HEK293 (cell line): ENCODE results near the gene ARAP3.

Experiments
- ATF2 ChIP-seq: fragments of 450-650 bp; formaldehyde crosslinking; IDR thresholded peaks from 2 replicates; pipeline ENCODE4 v1.5.1; 2016; ENCODE audit warnings: missing biosample characterization, missing genetic modification characterization, low read depth
- CTCF ChIP-seq: fragments of 450-650 bp; formaldehyde crosslinking; IDR thresholded peaks from 2 replicates; pipeline ENCODE4 v1.5.1; 2016; ENCODE audit warnings: missing biosample characterization, missing genetic modification characterization
- INSM2 ChIP-seq: fragments of 450-650 bp; formaldehyde crosslinking; IDR thresholded peaks from 2 replicates; pipeline ENCODE4 v1.5.1; 2016; ENCODE audit warnings: missing biosample characterization, missing genetic modification characterization
- SALL2 ChIP-seq: fragments of 450-650 bp; formaldehyde crosslinking; IDR thresholded peaks from 2 replicates; pipeline ENCODE4 v1.5.0; 2017; ENCODE audit warnings: missing biosample characterization, mild to moderate bottlenecking, missing genetic modification characterization, borderline replicate concordance
- TCF7L2 ChIP-seq: IDR thresholded peaks from 2 replicates; pipeline ENCODE4 v1.6.1; 2011; ENCODE audit warnings: low read depth, mild to moderate bottlenecking, inconsistent platforms, low read length, moderate library complexity, borderline replicate concordance
- TSHZ1 ChIP-seq: fragments of 450-650 bp; formaldehyde crosslinking; IDR thresholded peaks from 2 replicates; pipeline ENCODE4 v1.5.1; 2016; ENCODE audit warnings: missing biosample characterization, missing genetic modification characterization, borderline replicate concordance
- ZBTB8A ChIP-seq: fragments of 450-650 bp; formaldehyde crosslinking; IDR thresholded peaks from 2 replicates; pipeline ENCODE4 v1.5.1; 2016; ENCODE audit warnings: missing biosample characterization, missing genetic modification characterization
- ZNF10 ChIP-seq: fragments of 450-650 bp; formaldehyde crosslinking; IDR thresholded peaks from 2 replicates; pipeline ENCODE4 v1.5.1; 2017; ENCODE audit warnings: missing biosample characterization, missing genetic modification characterization
- ZNF175 ChIP-seq: fragments of 450-650 bp; formaldehyde crosslinking; IDR thresholded peaks from 2 replicates; pipeline ENCODE4 v1.5.1; 2016; ENCODE audit warnings: missing biosample characterization, missing genetic modification characterization
- ZNF274 ChIP-seq, 2 experiments: fragments of 200-500 bp in 1 of 2; fragments of 450-650 bp in 1 of 2; sonication (Bioruptor generic) in 1 of 2; formaldehyde crosslinking in 1 of 2; IDR thresholded peaks; 2 replicates each; pipeline versions ENCODE4 v1.5.1 to v1.6.1; 2014 to 2016; ENCODE audit warnings: borderline replicate concordance in 1 of 2, inconsistent platforms in 1 of 2, low read length in 1 of 2, missing biosample characterization in 1 of 2, missing genetic modification characterization in 1 of 2
- ZNF398 ChIP-seq: fragments of 450-650 bp; formaldehyde crosslinking; IDR thresholded peaks from 2 replicates; pipeline ENCODE4 v1.5.1; 2017; ENCODE audit warnings: missing biosample characterization, missing genetic modification characterization
- ZNF660 ChIP-seq: fragments of 450-650 bp; IDR thresholded peaks from 2 replicates; pipeline ENCODE4 v1.5.1; 2018; ENCODE audit warnings: missing biosample characterization, mild to moderate bottlenecking, missing genetic modification characterization
- ZNF768 ChIP-seq: fragments of 450-650 bp; formaldehyde crosslinking; IDR thresholded peaks from 2 replicates; pipeline ENCODE4 v1.5.1; 2018; ENCODE audit warnings: missing biosample characterization, mild to moderate bottlenecking, missing genetic modification characterization
- ZXDB ChIP-seq: fragments of 450-650 bp; formaldehyde crosslinking; IDR thresholded peaks from 2 replicates; pipeline ENCODE4 v1.5.1; 2016; ENCODE audit warnings: missing biosample characterization, missing genetic modification characterization

- TF ChIP-seq ZNF660 (tag by site-specific recombination) = no peak
- no peak for TF ChIP-seq ZNF175 (tag by site-specific recombination)
- no peak for TF ChIP-seq CTCF
- TF ChIP-seq ZNF10 (tag by site-specific recombination) = no peak
- no peak for TF ChIP-seq SALL2 (tag by site-specific recombination)
- TF ChIP-seq ZNF768 = no peak
- no peak for TF ChIP-seq ZNF274 (IDR thresholded peaks at IDR 0.05; ENCODE audit: low read length)
- no peak for TF ChIP-seq ZNF274 (tag by site-specific recombination; IDR thresholded peaks at IDR 0.05; ENCODE audit: borderline replicate concordance)
- no peak for TF ChIP-seq ZXDB (tag by site-specific recombination)
- TF ChIP-seq ZNF398 (tag by site-specific recombination) = no peak
- TF ChIP-seq TSHZ1 (tag by site-specific recombination) = no peak
- no peak for TF ChIP-seq ATF2
- TF ChIP-seq TCF7L2 = no peak
- no peak for TF ChIP-seq ZBTB8A (tag by site-specific recombination)
- TF ChIP-seq INSM2 (tag by site-specific recombination) = no peak
These were observed 24.6 kb downstream of the ARAP3 start for GRCh38 chr5:141657404-141657803.
